GM10266 (cell line): ENCODE data around the gene SMG7.
"Not testable (repeated sequence)": the region's sequence is repeated elsewhere in the genome, so short reads cannot be mapped to it uniquely, and the experiment has no call there.

Experiments
- DNase-seq: peaks from one replicate; pipeline ENCODE4 v3.0.0; 2012; ENCODE audit errors: extremely low spot score
- CTCF ChIP-seq: IDR thresholded peaks from 2 replicates; pipeline ENCODE4 v1.5.1; 2012; ENCODE audit warnings: mild to moderate bottlenecking, low read depth; ENCODE audit not compliant: control insufficient read depth, insufficient read depth; ENCODE audit errors: missing control alignments

The SMG7 gene

GRCh38 chr1:183472488-183473216 is at the start of gene SMG7:
TSS of gene SMG7 (plus strand) at chr1:183472499. CDS start at chr1:183472621, 122 bp downstream.
- TF ChIP-seq CTCF, result no peak
- peak; percentile 15 for DNase-seq

GRCh38 chr1:183423541-183423940 is 48.8 kb upstream of the SMG7 start:
- DNase-seq, result no peak
- no peak for TF ChIP-seq CTCF

- no peak for TF ChIP-seq CTCF
- DNase-seq, result no peak
These were observed 47.6 kb upstream of the SMG7 start for GRCh38 chr1:183424691-183425090.

- DNase-seq, result not testable (repeated sequence)
These were observed 44.7 kb upstream of the SMG7 start for GRCh38 chr1:183427591-183427990.

GRCh38 chr1:183431840-183432547 is 40.3 kb upstream of the SMG7 start:
- DNase-seq, result no peak
- TF ChIP-seq CTCF, result no peak

- DNase-seq, result no peak
- TF ChIP-seq CTCF, result no peak
These were observed 39.8 kb upstream of the SMG7 start for GRCh38 chr1:183432548-183432875.

- no peak for TF ChIP-seq CTCF
- DNase-seq, result no peak
These were observed 38.6 kb upstream of the SMG7 start for GRCh38 chr1:183433703-183434102.
